ENCODE data around the gene TRAF7.
"Not testable (repeated sequence)": the region's sequence is repeated elsewhere in the genome, so short reads cannot be mapped to it uniquely, and the experiment has no call there.

- TF ChIP-seq, protein P1, sequence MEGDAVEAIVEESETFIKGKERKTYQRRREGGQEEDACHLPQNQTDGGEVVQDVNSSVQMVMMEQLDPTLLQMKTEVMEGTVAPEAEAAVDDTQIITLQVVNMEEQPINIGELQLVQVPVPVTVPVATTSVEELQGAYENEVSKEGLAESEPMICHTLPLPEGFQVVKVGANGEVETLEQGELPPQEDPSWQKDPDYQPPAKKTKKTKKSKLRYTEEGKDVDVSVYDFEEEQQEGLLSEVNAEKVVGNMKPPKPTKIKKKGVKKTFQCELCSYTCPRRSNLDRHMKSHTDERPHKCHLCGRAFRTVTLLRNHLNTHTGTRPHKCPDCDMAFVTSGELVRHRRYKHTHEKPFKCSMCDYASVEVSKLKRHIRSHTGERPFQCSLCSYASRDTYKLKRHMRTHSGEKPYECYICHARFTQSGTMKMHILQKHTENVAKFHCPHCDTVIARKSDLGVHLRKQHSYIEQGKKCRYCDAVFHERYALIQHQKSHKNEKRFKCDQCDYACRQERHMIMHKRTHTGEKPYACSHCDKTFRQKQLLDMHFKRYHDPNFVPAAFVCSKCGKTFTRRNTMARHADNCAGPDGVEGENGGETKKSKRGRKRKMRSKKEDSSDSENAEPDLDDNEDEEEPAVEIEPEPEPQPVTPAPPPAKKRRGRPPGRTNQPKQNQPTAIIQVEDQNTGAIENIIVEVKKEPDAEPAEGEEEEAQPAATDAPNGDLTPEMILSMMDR (IDR thresholded peaks at IDR 0.05; ENCODE audit: low read depth, low read length), result not testable (repeated sequence)
- TF ChIP-seq EZH2phosphoT487 (IDR thresholded peaks at IDR 0.05; ENCODE audit: low read depth), result not testable (repeated sequence)
These were observed 47.6 kb downstream of the TRAF7 start for GRCh38 chr16:2203119-2203688.

Data from OCI-LY3 (cell line).